Ramos (cell line): ENCODE measurements around the gene NAALADL2.
"Not testable (repeated sequence)": the region's sequence is repeated elsewhere in the genome, so short reads cannot be mapped to it uniquely, and the experiment has no call there.

ENCODE experiments used
- in situ Hi-C: fragments of 300-500 bp; cut with MboI; formaldehyde crosslinking; loops from one replicate; pipeline ENCODE4 v1.14.3; 2022; ENCODE audit warnings: low sequenced_read_pairs; ENCODE audit not compliant: unreplicated experiment

NAALADL2 gene

GRCh38 chr3:175118382-175118941 lies 259.3 kb downstream of the NAALADL2 start:
- in situ Hi-C loops, result no loop called here

GRCh38 chr3:175121225-175121624 lies 262.1 kb downstream of the NAALADL2 start:
- in situ Hi-C loops, result no loop called here

- in situ Hi-C loops, result no loop called here
Measured at GRCh38 chr3:175127075-175127662, 268.0 kb downstream of the NAALADL2 start.

GRCh38 chr3:175129126-175129525 lies 270.0 kb downstream of the NAALADL2 start:
- in situ Hi-C loops, result no loop called here

GRCh38 chr3:175129571-175129970 lies 270.4 kb downstream of the NAALADL2 start:
- in situ Hi-C loops, result no loop called here

- in situ Hi-C loops, result not testable (repeated sequence)
Measured at GRCh38 chr3:175131866-175132265, 272.7 kb downstream of the NAALADL2 start.

- in situ Hi-C loops, result not testable (repeated sequence)
Measured at GRCh38 chr3:175132706-175133105, 273.6 kb downstream of the NAALADL2 start.

GRCh38 chr3:175144368-175144767 lies 285.2 kb downstream of the NAALADL2 start:
- in situ Hi-C loops, result no loop called here

GRCh38 chr3:175146258-175146657 lies 287.1 kb downstream of the NAALADL2 start:
- in situ Hi-C loops, result no loop called here

GRCh38 chr3:175149675-175150074 lies 290.5 kb downstream of the NAALADL2 start:
- in situ Hi-C loops, result no loop called here

GRCh38 chr3:175150812-175151401 lies 291.8 kb downstream of the NAALADL2 start:
- in situ Hi-C loops, result no loop called here

- in situ Hi-C loops, result no loop called here
Measured at GRCh38 chr3:175153595-175153994, 294.5 kb downstream of the NAALADL2 start.

- in situ Hi-C loops, result no loop called here
Measured at GRCh38 chr3:175155172-175155571, 296.0 kb downstream of the NAALADL2 start.

GRCh38 chr3:175159202-175159601 lies 300.1 kb downstream of the NAALADL2 start:
- in situ Hi-C loops, result no loop called here

GRCh38 chr3:175161291-175161690 lies 302.2 kb downstream of the NAALADL2 start:
- in situ Hi-C loops, result no loop called here

- in situ Hi-C loops, result no loop called here
Measured at GRCh38 chr3:175163686-175164085, 304.6 kb downstream of the NAALADL2 start.

GRCh38 chr3:175173117-175173516 lies 314.0 kb downstream of the NAALADL2 start:
- in situ Hi-C loops, result not testable (repeated sequence)

- in situ Hi-C loops, result no loop called here
Measured at GRCh38 chr3:175176556-175176955, 317.4 kb downstream of the NAALADL2 start.

GRCh38 chr3:175179055-175179454 lies 319.9 kb downstream of the NAALADL2 start:
- in situ Hi-C loops, result no loop called here

GRCh38 chr3:175184392-175184791 lies 325.3 kb downstream of the NAALADL2 start:
- in situ Hi-C loops, result no loop called here

- in situ Hi-C loops, result no loop called here
Measured at GRCh38 chr3:175185903-175186302, 326.8 kb downstream of the NAALADL2 start.

GRCh38 chr3:175186511-175186910 lies 327.4 kb downstream of the NAALADL2 start:
- in situ Hi-C loops, result no loop called here
